Glutamatergic neuron (in vitro differentiated cells): ENCODE measurements around the gene GEMIN7. TPM values are rescaled to one million over a fixed set of nuclear protein-coding genes. Genes with fewer than 3 reads are reported as not detected.

Experiments used
- DNase-seq: peaks from one replicate; pipeline ENCODE4 v3.0.0; 2022
- H3K27ac Mint-ChIP-seq: one replicate; pipeline ENCODE4 v1.8.0; 2020; ENCODE audit warnings: mild to moderate bottlenecking, mixed read lengths, inconsistent platforms; ENCODE audit not compliant: unreplicated experiment
- H3K27me3 Mint-ChIP-seq: one replicate; pipeline ENCODE4 v1.8.0; 2020; ENCODE audit warnings: mild to moderate bottlenecking, moderate library complexity, mixed read lengths, inconsistent platforms; ENCODE audit not compliant: unreplicated experiment
- H3K36me3 Mint-ChIP-seq: one replicate; pipeline ENCODE4 v1.8.0; 2020; ENCODE audit warnings: mild to moderate bottlenecking, mixed read lengths, inconsistent platforms; ENCODE audit not compliant: unreplicated experiment
- H3K4me1 Mint-ChIP-seq: one replicate; pipeline ENCODE4 v1.8.0; 2020; ENCODE audit warnings: mild to moderate bottlenecking, low read depth, mixed read lengths, inconsistent platforms; ENCODE audit not compliant: unreplicated experiment
- H3K4me3 Mint-ChIP-seq: one replicate; pipeline ENCODE4 v1.8.0; 2020; ENCODE audit warnings: mild to moderate bottlenecking, mixed read lengths, inconsistent platforms; ENCODE audit not compliant: unreplicated experiment
- H3K9me3 Mint-ChIP-seq: one replicate; pipeline ENCODE4 v1.8.0; 2020; ENCODE audit warnings: mild to moderate bottlenecking, moderate library complexity, mixed read lengths, inconsistent platforms; ENCODE audit not compliant: unreplicated experiment
- total RNA-seq: library from RNA; stranded (reverse); fragmentation: NEBNext Ultra II Directional; extraction: Animal tissue kit (Norgen Biotek cat#: 25700); gene quantifications from one replicate; pipeline ENCODE4 v1.2.1, GENCODE V29; 2021; ENCODE audit not compliant: unreplicated experiment
- TF ChIP-seq, protein P1 (sequence below): fragments of 200-600 bp; sonication (generic); IDR thresholded peaks from one replicate; pipeline ENCODE4 v1.5.0; 2021; ENCODE audit not compliant: partially characterized antibody, unreplicated experiment

Gene GEMIN7
- total RNA-seq, 1 donor from 2014 or later = 49.1 TPM

- Mint-ChIP-seq H3K36me3 (no peaks in the 10 kb centered on the region), H3K27ac (peak overlapping the region; percentile 62), H3K4me3 (no peak overlapping the region)
Observed at GRCh38 chr19:45069056-45069455, 10.0 kb upstream of the GEMIN7 start.

GRCh38 chr19:45070214-45070613 lies 8.8 kb upstream of the GEMIN7 start:
- Mint-ChIP-seq H3K9me3 (peaks cover 13% of the 10 kb centered on the region), H3K36me3 (no peaks in the 10 kb centered on the region), H3K27me3 (peaks cover 8% of the 10 kb centered on the region), H3K27ac (peak overlapping the region; percentile 43), H3K4me3 (peak overlapping the region; percentile 38), H3K4me1 (peaks cover 10% of the 10 kb centered on the region)
- TF ChIP-seq, protein P1, sequence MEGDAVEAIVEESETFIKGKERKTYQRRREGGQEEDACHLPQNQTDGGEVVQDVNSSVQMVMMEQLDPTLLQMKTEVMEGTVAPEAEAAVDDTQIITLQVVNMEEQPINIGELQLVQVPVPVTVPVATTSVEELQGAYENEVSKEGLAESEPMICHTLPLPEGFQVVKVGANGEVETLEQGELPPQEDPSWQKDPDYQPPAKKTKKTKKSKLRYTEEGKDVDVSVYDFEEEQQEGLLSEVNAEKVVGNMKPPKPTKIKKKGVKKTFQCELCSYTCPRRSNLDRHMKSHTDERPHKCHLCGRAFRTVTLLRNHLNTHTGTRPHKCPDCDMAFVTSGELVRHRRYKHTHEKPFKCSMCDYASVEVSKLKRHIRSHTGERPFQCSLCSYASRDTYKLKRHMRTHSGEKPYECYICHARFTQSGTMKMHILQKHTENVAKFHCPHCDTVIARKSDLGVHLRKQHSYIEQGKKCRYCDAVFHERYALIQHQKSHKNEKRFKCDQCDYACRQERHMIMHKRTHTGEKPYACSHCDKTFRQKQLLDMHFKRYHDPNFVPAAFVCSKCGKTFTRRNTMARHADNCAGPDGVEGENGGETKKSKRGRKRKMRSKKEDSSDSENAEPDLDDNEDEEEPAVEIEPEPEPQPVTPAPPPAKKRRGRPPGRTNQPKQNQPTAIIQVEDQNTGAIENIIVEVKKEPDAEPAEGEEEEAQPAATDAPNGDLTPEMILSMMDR = no peak
- no peak for DNase-seq

More at GRCh38 chr19:45069056-45069455, 10.0 kb upstream of the GEMIN7 start:
- DNase-seq = peak; percentile 46
- H3K4me1 Mint-ChIP-seq = peaks cover 4% of the 10 kb centered on the region
- peaks cover 15% of the 10 kb centered on the region for H3K9me3 Mint-ChIP-seq
- H3K27me3 Mint-ChIP-seq = peaks cover 6% of the 10 kb centered on the region
- TF ChIP-seq, protein P1 = no peak

- H3K9me3 Mint-ChIP-seq = peaks cover 13% of the 10 kb centered on the region
- TF ChIP-seq, protein P1 = no peak
- peak overlapping the region; percentile 38 for H3K4me3 Mint-ChIP-seq
- no peak overlapping the region for H3K27ac Mint-ChIP-seq
- DNase-seq = no peak
- H3K4me1 Mint-ChIP-seq = peaks cover 10% of the 10 kb centered on the region
- H3K27me3 Mint-ChIP-seq = peaks cover 8% of the 10 kb centered on the region
- H3K36me3 Mint-ChIP-seq = no peaks in the 10 kb centered on the region
Observed at GRCh38 chr19:45070861-45071544, 8.1 kb upstream of the GEMIN7 start.

DNA sequence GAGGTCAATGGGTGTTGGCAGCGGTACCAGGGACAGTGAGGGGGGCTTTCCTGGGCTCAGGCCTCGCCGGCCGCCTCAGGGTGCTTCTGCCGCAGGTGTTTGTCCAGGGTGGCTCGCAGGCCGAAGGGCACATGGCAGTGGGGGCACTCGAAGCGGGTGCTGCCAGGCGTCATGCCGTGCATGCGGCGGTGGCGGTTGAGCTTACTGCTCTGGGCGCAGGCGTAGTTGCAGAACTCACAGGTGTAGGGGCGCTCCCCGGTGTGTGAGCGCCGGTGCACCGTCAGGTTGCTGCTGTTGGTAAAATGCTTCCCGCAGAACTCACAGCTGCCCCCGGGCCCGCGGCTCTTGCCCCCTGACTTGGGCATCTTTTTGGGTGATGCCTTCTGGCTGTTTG lies 7.5 kb upstream of the GEMIN7 start:
- Mint-ChIP-seq H3K36me3 (no peaks in the 10 kb centered on the region), H3K27ac (no peak overlapping the region)

More for the DNA sequence above, 7.5 kb upstream of the GEMIN7 start:
- peaks cover 11% of the 10 kb centered on the region for H3K4me1 Mint-ChIP-seq
- H3K4me3 Mint-ChIP-seq = no peak overlapping the region
- TF ChIP-seq, protein P1 = no peak
- DNase-seq = no peak
- peaks cover 13% of the 10 kb centered on the region for H3K9me3 Mint-ChIP-seq
- peaks cover 8% of the 10 kb centered on the region for H3K27me3 Mint-ChIP-seq
